Measurements from ENCODE around the gene ZFPM1. TPM values are rescaled to one million over a fixed set of nuclear protein-coding genes. Genes with fewer than 3 reads are reported as not detected.
"Not testable (repeated sequence)": the region's sequence is repeated elsewhere in the genome, so short reads cannot be mapped to it uniquely, and the experiment has no call there.

Gene ZFPM1
- total and polyA plus RNA-seq, 4 donors: 0.57 to 9.0 (median 2.8) TPM

- Histone ChIP-seq H3K27ac (ENCODE audit: low read depth in 1 of 2, low read length in 1 of 2) (no peak overlapping the region), H3K36me3 (ENCODE audit: control insufficient read depth in 4 of 4, insufficient read depth in 4 of 4, low read length in 4 of 4) (no peaks in the 10 kb centered on the region), H3K4me1 (ENCODE audit: control insufficient read depth in 5 of 5, insufficient read depth in 5 of 5, low read length in 5 of 5) (peaks cover 0 to 30% (median 0%) of the 10 kb centered on the region in 5 donors), H3K4me3 (no peak overlapping the region), H3K9me3 (ENCODE audit: control insufficient read depth in 4 of 4, insufficient read depth in 3 of 4, low read length in 3 of 4) (no peaks in the 10 kb centered on the region), H3K9ac (ENCODE audit: insufficient read depth in 1 of 2, low read length in 2 of 2) (no peak overlapping the region), H3K27me3 (ENCODE audit: control insufficient read depth in 3 of 3, insufficient read depth in 3 of 3, low read length in 2 of 3) (peaks cover 0 to 6% (median 0%) of the 10 kb centered on the region in 3 donors)
- no peak for ATAC-seq (ENCODE audit: insufficient read depth, low FRiP score)
- 91 to 92% methylated on average over 9 of the region's 9 CpGs for WGBS, 2 donors
- no peak for DNase-seq
- no peak for TF ChIP-seq CTCF (IDR thresholded peaks at IDR 0.05; ENCODE audit: control extremely low read depth, extremely low read depth)
These were observed 62.3 kb downstream of the ZFPM1 start for GRCh38 chr16:88515371-88515770.

- no peaks in the 10 kb centered on the region for H3K36me3 ChIP-seq (ENCODE audit: control insufficient read depth in 4 of 4, insufficient read depth in 4 of 4, low read length in 4 of 4)
- no peak overlapping the region for H3K27ac ChIP-seq (ENCODE audit: low read depth in 1 of 2, low read length in 1 of 2)
- ATAC-seq (ENCODE audit: insufficient read depth, low FRiP score): no peak
- DNase-seq: no peak
- H3K4me3 ChIP-seq: no peak overlapping the region
- TF ChIP-seq CTCF (IDR thresholded peaks at IDR 0.05; ENCODE audit: control extremely low read depth, extremely low read depth): no peak
- peaks cover 0 to 30% (median 0%) of the 10 kb centered on the region in 5 donors for H3K4me1 ChIP-seq (ENCODE audit: control insufficient read depth in 5 of 5, insufficient read depth in 5 of 5, low read length in 5 of 5)
- H3K27me3 ChIP-seq (ENCODE audit: control insufficient read depth in 3 of 3, insufficient read depth in 3 of 3, low read length in 2 of 3): peaks cover 0 to 6% (median 0%) of the 10 kb centered on the region in 3 donors
- peaks cover 0 to 1% (median 0%) of the 10 kb centered on the region in 4 donors for H3K9me3 ChIP-seq (ENCODE audit: control insufficient read depth in 4 of 4, insufficient read depth in 3 of 4, low read length in 3 of 4)
- H3K9ac ChIP-seq (ENCODE audit: insufficient read depth in 1 of 2, low read length in 2 of 2): no peak overlapping the region
- 76 to 82% methylated on average over 23 of the region's 23 CpGs for WGBS, 2 donors
These were observed 63.0 kb downstream of the ZFPM1 start for GRCh38 chr16:88515925-88516594.

DNA sequence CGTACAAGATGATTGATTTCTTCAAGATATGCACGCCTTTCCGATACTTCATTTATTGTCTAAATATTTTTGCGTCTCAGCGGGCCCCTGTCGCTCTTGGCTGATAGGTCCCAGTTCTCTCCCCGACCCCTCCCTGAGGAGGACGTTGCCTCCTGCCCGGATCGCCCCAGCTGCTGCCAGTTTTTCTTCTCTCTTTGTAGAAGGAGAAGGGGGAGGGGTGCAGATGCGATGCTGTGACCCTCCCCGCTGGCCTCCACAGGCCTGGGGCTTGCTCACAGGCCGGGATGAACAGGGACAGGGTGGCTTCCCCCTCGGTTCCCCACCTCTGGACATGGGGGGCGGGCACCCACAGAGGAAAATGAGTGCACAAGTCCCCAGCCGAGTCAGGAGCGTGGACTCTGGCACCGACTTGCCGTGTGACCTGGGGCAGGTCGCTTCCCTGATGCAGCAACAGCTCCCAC, 63.6 kb downstream of the ZFPM1 start:
- peaks cover 0 to 30% (median 0%) of the 10 kb centered on the region in 5 donors for H3K4me1 ChIP-seq (ENCODE audit: control insufficient read depth in 5 of 5, insufficient read depth in 5 of 5, low read length in 5 of 5)
- H3K36me3 ChIP-seq (ENCODE audit: control insufficient read depth in 4 of 4, insufficient read depth in 4 of 4, low read length in 4 of 4): no peaks in the 10 kb centered on the region
- DNase-seq (peak; percentile 78 to 83 (median 80)), ATAC-seq (ENCODE audit: insufficient read depth, low FRiP score) (no peak)
- peaks cover 0 to 3% (median 0%) of the 10 kb centered on the region in 4 donors for H3K9me3 ChIP-seq (ENCODE audit: control insufficient read depth in 4 of 4, insufficient read depth in 3 of 4, low read length in 3 of 4)
- H3K27ac ChIP-seq (ENCODE audit: low read depth in 1 of 2, low read length in 1 of 2): no peak overlapping the region
- H3K27me3 ChIP-seq (ENCODE audit: control insufficient read depth in 3 of 3, insufficient read depth in 3 of 3, low read length in 2 of 3): peaks cover 0 to 6% (median 0%) of the 10 kb centered on the region in 3 donors
- TF ChIP-seq CTCF (IDR thresholded peaks at IDR 0.05; ENCODE audit: control extremely low read depth, extremely low read depth): no peak
- 69 to 80% methylated on average over 20 of the region's 20 CpGs for WGBS, 2 donors
- no peak overlapping the region for H3K4me3 ChIP-seq
- no peak overlapping the region for H3K9ac ChIP-seq (ENCODE audit: insufficient read depth in 1 of 2, low read length in 2 of 2)

DNA sequence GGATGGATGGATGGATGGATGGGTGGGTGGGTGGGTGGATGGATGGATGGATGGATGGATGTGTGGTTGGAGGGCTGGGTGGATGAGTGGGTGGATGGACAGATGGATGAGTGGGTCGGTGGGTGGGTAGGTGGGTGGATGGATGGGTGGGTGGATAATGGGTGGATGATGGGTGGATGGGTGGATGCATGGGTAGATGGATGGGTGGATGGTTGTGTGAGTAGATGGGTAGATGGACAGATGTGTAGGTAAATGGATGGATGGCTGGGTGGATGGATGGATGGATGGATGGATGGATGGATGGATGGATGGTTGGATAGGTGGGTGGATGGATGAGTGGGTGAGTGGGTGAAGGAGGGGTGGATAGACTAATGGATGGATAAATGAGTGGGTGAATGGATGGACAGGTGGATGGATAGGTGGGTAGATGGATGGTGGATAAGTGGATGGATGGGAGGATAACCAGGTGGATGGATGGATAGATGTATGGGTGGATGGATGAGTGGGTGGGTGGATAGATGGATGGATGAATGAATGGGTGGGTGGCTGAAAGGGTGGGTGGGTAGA, 64.2 kb downstream of the ZFPM1 start:
- DNase-seq; H3K9ac ChIP-seq (ENCODE audit: insufficient read depth in 1 of 2, low read length in 2 of 2); ATAC-seq (ENCODE audit: insufficient read depth, low FRiP score); H3K27ac ChIP-seq (ENCODE audit: low read depth in 1 of 2, low read length in 1 of 2); H3K4me3 ChIP-seq; H3K9me3 ChIP-seq (ENCODE audit: control insufficient read depth in 4 of 4, insufficient read depth in 3 of 4, low read length in 3 of 4); H3K36me3 ChIP-seq (ENCODE audit: control insufficient read depth in 4 of 4, insufficient read depth in 4 of 4, low read length in 4 of 4); H3K27me3 ChIP-seq (ENCODE audit: control insufficient read depth in 3 of 3, insufficient read depth in 3 of 3, low read length in 2 of 3): not testable (repeated sequence)
- 100% methylated on average over 1 of the region's 1 CpG for WGBS, 2 donors
- H3K4me1 ChIP-seq (ENCODE audit: control insufficient read depth in 5 of 5, insufficient read depth in 5 of 5, low read length in 5 of 5): peaks cover 0 to 33% (median 0%) of the 10 kb centered on the region in 5 donors

- H3K27me3 ChIP-seq (ENCODE audit: control insufficient read depth in 3 of 3, insufficient read depth in 3 of 3, low read length in 2 of 3); DNase-seq; H3K36me3 ChIP-seq (ENCODE audit: control insufficient read depth in 4 of 4, insufficient read depth in 4 of 4, low read length in 4 of 4); H3K4me3 ChIP-seq; ATAC-seq (ENCODE audit: insufficient read depth, low FRiP score); H3K9me3 ChIP-seq (ENCODE audit: control insufficient read depth in 4 of 4, insufficient read depth in 3 of 4, low read length in 3 of 4); H3K27ac ChIP-seq (ENCODE audit: low read depth in 1 of 2, low read length in 1 of 2); H3K9ac ChIP-seq (ENCODE audit: insufficient read depth in 1 of 2, low read length in 2 of 2): not testable (repeated sequence)
- peaks cover 0 to 34% (median 0%) of the 10 kb centered on the region in 5 donors for H3K4me1 ChIP-seq (ENCODE audit: control insufficient read depth in 5 of 5, insufficient read depth in 5 of 5, low read length in 5 of 5)
- 97 to 98% methylated on average over 4 of the region's 4 CpGs for WGBS, 2 donors
These were observed 65.5 kb downstream of the ZFPM1 start for GRCh38 chr16:88518411-88519111.

All from lung (tissue), 12 donors.